Hindlimb muscle (tissue), 1 donor: ENCODE data around the gene CDC6. TPM values are rescaled to one million over a fixed set of nuclear protein-coding genes. Genes with fewer than 3 reads are reported as not detected.
A peak's percentile ranks its signal among the peaks of the same experiment; 100 is the strongest.

Experiments
- DNase-seq: peaks from one replicate; pipeline ENCODE4 v3.0.0-alpha.2; 2013
- polyA plus RNA-seq: library from polyadenylated mRNA; unstranded; fragments of 120-200 nt; gene quantifications from one replicate; pipeline ENCODE4 v1.2.1, GENCODE V29; 2013; ENCODE audit not compliant: insufficient read length

CDC6 gene
- polyA plus RNA-seq, 1 donor: 10.8 TPM

DNA sequence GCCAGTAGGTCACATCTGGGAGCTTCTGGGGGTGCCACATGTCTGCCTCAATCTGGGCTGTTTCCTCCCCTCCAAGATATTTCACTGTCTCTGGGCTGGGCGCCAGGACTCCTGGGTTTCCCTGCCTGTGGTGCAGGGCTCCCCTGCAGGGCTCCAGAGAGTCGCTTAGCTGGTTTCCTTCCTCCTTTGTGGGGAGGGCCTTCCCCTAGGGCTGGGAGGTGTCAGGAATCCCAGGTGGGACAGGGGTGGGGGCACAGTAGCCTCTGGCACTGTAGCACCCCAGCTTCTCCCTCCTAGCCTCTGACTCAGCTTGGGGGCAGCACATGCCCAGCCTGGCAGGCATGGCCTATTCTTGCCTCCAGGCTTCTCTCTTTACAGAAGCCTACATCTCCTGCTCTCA, 23.9 kb downstream of the CDC6 start:
- no peak for DNase-seq

DNA sequence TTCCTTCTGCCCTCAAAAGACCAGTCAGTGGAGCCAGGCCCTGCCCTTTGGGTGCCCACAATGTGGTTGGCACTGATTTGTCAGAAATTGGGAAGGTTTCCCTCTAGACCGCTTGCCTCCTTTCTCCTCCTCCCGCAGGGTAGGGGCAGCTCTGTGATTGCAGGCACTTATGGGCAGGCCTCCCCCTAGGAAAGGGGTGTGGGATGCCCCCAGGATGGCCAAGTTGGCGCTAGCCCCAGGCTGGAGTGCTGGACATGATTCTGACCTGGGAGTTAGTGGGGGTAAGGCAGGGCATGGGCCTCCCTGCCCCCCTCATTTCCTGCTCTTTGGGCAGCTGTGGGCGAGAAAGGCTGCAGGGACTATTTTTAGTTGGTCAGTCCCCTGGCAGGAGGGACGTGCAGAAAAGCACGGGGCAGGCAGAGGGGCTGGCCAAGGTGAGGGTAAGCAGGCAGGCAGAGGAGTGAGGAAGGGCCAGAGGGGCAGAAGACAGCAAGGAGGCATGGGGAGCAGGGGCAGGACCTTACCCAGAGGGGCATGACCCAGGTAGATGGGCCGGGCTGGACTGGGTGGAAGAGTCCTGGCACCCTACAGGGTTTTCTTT, 24.6 kb downstream of the CDC6 start:
- no peak for DNase-seq

DNA sequence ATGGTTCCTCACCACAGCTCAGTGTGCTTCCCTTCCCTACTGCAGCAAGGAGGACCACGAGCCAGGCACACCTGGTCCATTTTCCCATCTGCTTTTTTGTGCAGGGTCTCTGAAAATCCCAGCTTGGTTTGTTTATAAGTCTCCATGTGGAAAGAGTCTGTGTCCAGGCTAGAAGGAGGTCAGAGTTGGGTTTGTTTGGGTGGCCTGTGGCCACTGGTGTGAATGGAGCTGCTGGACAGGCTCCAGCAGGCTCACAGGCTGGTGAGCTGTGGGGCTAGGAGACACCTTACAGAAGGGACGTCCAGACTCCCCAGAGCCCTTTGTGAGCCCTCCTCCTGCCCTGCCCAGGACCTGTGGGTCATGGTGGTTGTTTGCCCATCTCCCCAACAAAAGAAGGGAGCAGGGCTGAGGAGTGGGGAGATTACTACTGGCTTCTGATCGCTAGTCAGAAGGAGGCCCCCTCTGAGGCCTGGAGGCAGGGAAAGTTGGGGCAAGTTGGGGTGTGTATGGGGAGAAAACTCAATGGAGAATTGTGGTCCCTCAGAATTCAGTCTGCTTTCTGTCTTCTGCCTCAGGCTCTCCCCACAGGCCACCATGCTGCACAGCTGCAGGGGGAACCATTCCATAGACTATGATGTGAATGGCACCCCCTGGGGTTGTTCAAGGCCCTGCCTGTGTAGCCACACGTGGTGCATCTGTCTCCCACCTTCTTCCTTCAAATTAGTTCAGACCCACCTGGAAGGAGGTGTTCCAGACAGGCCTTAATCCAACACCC, 25.4 kb downstream of the CDC6 start:
- DNase-seq: no peak

DNA sequence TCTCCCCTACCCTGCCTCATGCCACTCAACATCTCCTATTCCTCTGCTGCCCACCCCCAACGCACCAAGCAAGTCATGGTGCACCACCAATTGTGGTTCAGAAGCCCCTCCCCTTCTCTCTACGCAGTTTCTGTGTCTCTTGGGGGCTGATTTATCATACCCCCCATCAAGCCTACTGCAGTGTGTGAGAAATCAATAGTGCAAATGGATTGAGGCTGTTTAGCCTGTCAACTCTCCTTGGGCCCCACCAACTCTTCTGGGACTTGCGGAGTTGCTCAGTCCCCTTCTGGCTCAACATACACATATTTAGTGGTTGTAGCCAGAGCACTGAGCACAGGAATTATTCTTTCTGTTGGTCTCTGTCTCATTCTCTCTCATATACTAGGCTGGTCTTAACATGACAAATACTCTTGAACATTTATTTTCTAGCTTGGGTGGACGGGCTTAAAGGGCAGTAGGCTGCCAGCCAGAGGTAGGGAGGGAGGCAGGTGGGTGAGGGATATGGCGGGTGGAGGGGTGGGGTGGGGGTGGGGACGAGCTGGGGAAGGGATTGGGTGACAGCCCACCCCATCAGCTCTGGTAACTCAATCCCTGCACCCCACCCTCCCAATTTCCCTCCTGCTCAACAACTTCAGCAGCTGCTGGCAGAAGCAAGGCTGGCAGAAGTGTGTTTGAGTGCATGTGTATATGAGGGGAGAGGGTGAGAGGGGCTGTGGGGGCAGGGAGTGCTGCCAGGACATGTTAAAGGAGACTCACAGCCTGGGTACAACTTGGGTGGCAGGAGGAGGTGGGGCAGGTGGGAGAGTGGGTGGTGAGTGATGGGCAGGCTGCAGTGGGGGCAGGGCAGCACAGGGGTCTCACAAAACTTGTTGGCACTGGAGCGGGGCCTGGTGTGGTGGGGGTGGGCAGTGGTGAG, 26.2 kb downstream of the CDC6 start:
- DNase-seq: no peak

DNA sequence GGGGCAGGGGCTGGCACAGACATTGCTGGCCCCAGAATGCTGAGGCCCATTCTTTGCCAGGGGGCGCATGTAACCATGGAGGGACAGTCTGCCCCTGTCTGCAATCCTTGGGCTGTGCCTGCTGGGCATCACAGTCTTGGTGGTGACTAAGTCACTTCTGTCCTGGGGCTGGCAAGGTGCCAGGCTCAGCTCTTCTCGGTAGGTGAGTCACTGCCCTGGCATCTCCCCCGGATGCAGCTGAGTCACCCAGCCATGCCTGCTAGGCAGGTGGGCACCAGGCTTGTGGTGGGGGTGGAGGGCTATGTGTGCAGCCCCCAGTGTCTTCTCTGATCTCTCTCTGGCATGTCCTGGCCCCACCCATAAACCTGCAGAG, 26.9 kb downstream of the CDC6 start:
- DNase-seq: no peak

DNA sequence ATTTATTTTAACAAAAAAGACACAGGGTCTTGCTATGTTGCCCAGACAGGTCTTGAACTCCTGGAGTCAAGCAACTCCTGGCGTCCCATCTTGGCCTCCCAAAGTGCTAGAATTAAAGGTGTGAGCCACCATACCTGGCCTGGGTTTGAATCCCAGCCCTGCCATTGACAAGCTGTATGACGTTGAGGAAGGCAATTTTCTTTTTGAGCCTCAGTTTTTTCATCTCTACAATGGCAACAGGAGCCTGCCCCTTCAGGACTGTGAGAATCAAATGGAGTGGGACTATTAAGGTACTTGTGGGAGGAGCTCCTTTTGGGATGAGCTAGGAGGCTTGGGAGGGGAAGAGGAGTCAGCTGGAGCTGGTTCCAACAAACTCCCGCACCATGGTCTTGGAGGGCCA, 27.5 kb downstream of the CDC6 start:
- DNase-seq: no peak

DNA sequence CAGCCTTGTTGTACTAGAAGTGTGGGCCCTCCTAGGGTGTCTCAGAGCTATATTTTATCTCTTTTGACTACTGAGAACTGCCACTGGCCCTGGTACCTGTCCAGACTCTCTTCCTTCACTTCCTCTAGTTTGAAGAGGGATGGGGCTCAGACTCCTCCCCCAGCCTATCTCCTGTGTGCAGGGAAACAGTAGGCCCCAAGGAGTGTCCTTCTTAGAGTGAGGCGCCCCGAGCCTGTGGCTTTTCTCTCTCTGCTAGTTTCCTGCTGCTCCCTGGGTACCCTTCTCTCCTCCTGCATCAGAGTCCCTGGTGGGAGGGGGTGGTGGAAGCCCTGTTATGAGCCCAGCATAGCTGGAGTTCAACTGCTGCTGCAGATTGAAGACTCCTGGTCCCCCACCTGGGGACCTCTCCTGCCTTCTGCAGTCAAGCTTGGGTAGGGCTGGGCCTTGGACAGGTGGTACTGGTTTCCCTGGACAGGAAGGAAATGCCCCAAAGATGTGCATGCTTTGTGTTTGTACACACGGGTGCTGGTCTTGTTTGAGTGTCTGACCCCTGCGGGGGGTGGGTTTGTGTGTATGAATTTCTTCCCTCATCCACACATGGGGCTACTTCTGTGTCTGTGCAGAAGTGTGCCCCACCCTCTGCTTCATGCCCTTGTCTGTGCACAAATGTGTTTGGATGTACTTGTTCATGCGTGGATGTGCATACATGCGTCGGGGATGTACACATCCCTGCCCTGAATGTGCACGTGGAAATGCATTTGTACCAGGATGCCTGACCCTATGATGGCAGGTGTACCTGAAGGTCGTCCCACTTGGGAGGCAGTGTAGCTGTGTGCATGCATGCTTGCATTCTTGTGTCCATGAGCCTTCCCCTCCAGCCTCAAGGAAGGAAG, 28.2 kb downstream of the CDC6 start:
- no peak for DNase-seq

DNA sequence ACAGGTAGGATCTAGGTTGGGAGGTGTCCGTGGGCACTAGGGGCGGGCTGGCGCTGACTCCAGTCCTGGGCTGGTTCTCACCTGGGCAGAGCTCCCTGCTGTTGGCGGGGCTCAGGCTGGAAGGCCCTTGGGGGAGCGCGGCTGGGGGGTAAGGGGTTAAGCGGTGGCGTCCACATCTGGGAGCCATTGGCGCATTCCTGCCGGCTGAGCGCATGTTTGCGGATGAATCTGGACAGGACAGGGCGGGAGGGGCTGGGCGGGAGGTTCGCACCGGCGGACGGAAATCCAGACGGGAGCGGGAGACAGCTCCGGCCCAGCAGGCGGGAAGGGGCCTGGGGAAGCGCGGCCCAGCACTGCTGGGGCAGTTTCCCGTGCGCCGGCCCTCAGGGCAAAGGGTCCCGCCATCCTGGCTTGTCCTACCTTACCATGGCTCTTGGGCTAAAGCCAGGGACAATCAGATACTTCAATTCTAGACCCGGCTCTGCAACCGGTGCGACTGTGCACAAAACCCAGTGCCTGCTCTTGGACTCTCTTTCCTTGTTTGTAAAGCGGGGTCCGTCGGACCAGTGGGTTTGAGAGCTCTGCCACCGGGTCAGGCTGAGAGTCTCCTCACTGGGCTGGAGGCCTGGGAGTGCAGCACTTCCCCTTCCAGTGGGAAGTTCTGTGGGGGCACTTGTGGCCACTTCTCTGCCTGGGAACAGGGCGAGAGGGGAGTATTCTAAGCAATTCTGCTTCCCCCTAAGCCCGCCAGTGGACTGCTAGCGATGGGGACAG, 29.1 kb downstream of the CDC6 start:
- DNase-seq: peak; percentile 87

DNA sequence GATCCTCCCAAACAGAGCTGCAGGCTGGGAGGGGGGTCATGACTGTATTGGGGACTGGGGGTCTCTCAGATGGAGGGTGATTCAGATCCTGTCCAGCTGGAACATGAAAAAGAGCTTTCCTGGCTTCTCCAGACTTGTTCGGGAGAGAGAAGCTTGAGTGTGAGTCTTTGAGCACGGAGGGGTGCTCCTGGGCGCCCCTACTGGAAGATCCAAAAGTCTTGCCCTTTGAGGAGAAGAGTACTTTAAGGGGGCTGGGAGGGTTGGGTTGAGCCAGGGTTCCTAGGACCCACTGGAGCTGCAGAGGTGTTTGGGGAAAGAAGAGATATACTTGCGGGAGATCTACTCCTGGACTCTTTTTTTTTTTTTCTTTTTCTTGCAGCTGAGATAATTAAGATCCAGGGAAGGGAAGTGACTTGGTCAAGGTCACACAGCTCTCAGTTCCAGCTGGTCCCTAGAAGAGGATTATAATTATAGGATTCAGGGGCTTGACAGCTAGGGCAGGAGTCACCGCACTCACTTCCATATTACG, 29.7 kb downstream of the CDC6 start:
- DNase-seq: no peak

DNA sequence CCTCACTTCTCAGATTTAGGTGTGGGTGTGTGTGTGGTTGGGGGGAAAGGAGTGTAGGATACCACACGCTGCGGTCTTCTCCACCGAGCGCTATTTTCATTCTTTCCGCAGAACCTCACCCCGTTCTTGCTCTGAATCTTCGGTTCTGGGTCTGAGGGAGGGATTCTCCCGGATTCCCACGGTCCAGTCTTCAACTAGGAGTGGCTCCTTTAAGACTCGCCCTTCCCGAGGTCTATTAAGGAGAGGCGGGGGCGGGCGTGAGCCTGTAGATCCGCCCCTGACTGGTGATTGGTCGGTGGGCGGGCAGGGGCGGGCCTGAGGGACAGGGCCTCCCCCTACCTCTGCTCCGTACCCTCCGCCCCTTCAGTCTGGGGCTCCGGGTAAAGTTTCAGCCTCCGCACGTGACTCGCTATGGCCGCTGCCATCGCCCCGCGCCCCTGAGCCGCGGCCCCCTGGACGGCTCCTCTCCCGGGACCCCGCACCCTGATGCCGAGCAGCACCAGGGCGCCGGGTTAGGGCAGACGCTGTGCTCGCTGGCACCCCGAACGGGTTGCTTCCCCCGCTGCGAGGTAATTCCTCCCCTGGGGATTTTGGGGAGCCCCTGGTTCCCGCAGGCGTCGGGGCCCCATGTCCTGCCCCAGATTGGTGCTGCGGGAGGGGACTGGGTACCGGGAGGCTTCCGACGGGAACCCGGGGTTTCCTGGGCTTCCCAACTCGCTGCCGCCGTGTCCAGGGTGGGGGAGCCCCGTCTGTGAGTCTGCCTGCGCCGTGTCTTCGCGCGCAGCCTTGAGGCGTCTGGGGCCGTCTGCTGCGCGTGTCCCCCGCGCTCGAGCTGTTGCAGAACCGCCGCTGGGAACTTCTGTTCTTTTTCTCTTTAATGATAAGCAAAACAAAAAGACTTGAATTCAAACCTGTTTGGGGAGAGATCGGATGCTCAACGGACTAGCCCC, 30.5 kb downstream of the CDC6 start:
- DNase-seq: peak; percentile 97

DNA sequence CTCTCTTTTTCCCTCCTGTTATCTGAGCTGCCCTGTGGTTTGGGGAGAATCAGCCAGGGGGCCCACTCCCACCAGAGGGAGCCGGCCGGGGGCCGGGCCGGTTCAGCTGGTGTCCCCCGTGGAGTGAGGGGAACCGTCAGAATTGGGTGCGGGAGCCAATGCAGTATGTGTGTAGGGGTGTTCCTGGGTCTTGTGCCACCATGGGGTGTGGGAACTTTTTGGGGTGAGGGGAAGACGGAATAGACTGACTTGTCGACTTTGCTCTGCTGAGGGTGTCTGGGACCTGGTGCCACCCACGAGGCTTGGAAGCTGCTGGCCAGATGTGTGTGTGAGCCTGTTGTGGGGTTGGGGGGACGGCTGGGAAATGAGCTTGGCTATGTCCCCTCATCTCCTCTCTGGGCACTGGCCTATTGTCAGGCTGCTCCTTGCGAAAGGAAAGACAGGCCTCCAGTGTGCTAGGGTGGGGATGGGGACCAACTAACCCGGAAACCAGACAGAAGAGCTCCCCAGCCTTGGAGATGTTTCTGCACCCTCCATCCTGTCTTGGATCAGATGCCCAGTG, 31.2 kb downstream of the CDC6 start:
- no peak for DNase-seq

DNA sequence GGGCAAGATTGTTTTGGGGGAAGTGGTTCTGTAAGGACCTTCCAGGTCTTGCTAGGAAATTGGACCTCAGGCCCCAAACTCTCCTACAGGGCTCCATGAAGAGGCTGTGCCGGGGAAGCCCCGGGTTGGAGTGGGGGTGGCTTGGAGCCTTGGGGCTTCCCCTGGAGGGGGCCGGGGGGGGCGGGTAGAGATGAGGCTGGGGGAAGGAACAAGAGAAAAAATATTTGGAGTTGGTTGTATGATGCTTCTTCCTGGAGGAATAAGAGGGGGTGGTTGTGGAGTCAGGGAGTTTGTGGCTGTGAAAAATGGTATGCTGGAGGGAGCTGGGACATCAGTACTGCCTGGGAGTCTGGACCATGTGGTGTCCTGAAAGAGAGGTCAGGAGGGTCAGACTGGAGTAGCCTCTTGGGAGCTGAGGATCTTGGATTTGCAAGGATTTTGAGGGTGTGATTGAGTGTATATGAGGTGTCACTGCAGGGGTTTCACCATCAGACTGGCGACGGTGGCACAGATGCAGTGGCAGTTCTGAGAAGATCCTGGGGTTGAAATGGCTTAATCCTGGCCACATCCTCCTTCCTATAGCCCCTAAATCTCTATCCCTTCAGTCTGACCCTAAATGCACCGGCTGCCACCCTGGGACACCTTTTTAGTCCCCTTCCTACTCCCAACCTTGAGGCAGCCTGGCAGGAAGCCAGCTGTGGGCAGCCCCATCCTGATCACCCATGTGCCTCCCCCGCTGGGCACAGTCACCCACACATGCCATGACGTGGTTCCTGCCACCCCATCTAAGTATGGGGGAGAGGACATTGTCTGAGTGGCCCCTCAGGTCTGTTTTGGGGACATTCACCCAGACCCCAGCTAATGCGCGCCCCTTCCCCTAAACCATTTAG, 32.2 kb downstream of the CDC6 start:
- no peak for DNase-seq

DNA sequence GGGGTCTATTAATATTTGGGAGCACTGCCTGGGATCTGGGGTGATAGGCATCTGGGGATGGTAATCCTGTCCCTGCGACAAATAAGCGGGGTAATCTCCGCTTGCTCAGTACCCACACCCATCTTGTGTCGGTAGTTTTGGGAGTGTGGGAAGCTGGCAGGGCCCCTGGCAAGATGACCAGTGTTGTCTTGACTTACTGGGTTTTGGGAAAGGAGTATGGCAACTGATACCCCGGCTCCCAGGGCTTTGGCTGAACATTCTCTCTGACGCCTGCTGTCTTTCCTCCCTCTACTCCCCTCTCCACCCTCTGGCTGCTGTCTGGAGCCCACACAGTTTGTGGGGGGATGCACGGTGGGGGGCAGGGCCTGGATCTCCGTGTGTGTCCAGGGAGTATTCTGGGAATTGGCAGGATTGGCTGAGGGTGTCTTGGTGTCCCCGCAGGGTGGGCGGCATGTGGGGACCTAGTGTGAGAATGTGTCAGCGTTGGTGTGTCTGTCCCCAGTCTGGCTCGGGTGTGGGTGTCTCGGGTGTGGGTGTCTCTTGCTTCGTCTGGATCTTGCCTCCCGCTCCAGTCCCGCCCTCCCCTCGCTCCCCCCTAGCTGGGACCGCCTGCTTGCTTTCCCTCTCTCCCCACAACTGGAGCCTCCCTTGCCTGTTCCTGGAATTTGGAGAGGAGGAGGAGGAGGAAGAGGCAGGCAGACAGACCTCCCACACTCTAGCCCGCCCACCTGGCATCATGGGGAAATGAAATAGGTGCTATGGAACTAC, 33.3 kb downstream of the CDC6 start:
- DNase-seq: peak; percentile 91

DNA sequence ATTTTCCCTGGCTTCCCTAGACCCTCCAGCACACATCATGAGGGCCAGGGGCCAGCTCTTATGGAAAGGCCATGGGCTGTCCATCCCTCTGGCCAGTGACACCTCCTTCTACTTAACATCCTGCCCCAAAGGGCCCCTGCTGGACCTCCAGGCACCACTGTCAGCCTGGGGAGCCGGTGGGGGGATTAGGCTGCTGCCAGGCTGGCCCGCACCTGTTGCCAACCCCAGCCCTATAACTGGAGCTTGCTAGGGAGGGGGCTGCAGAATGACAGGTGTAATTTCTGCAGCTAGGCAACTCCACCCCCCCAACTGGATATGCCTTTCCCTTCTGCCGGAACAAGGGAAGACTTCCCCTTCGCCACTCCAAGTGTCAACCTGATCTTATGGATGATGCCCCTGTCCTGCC, 33.8 kb downstream of the CDC6 start:
- no peak for DNase-seq

DNA sequence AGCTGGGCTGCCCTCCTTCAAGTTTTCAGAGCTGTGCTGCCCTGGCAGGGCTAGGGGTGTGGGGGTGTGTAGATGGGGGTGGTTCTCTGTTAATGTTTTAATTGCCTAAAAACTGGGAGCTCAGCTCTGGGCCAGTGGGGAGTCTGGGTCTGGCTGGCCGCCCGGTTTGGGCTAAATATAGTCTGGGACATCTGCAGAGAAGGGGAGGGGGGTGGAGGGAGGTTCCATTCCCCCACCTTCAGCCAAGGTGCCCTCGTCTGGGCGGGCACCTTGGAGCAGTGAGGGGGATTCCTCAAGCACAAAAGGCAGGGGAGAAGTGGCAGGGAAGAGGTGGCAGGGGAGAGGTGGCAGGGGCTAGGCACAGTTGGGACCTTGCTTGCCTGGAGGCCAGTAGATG, 34.3 kb downstream of the CDC6 start:
- no peak for DNase-seq

DNA sequence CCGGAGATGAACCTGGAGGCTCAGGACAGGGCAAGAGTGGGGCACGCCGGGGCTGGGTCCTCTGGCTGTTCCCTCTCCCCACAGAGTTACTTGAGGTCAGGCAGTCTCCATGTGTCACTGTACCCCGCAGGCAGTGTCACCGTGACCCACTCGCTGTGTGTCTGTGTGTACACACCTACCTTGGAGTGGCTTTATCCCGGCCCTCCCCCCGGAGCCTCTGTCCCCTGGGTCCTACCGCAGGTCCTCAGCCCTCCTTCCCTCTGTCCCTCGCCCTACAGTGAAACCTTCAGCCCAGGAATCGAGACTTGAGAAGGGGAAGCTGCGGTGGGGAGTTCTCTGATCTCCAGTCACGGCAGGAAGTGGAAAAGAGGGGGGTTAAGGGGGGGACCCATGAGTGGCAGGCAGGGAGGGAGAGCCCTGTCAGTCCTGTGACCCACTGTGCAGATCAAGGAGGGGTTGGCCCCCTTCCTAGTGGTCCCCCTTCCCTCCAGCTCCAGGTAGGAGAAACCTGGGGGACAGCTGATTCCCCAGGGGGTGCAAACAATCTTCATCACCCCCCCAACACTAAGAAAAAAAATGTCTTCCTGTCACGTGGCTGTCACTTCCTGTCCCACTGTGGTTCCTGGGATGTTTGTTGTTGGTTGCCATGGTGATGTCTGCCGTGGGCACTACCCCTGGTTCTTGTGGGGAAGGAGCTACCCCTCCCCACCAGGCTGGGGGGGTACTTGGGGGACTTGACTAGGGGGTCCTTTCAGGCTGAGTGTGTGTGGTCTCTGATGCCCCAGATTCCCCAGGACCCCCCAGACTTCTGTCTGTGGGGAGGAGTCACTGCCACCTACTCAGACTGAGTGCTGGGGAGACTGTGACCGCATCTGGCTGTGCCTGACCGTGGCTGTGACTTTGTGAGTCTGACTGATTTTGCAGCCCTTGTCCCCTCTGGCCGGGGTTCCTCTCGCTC, 35.0 kb downstream of the CDC6 start:
- DNase-seq: no peak
